GM21390 (cell line): ENCODE results near the gene XAGE2.

Experiments used
- ATAC-seq: cut with Tn5 transposase; IDR thresholded peaks from one replicate; pipeline ENCODE4 v1.9.1; 2021; ENCODE audit not compliant: unreplicated experiment

Gene XAGE2

DNA sequence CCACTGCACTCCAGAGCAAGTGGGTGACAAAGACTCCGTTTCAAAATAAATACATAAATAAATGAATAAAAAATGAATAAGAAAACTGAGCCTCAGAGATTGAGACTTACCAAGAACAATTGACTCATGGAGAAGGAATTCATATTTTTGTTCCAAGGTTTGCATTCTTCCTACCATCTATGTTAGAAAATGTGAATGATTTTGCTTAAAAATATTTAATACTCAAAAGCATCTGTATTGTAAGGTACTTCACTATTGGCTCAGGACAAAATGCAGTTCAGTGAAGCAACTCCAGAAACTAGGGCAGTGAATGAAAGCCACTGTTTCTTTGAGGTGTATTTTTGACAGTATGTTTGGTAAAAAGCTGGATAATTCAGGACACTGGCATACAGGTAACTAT lies 54.1 kb downstream of the XAGE2 start:
- no peak for ATAC-seq

DNA sequence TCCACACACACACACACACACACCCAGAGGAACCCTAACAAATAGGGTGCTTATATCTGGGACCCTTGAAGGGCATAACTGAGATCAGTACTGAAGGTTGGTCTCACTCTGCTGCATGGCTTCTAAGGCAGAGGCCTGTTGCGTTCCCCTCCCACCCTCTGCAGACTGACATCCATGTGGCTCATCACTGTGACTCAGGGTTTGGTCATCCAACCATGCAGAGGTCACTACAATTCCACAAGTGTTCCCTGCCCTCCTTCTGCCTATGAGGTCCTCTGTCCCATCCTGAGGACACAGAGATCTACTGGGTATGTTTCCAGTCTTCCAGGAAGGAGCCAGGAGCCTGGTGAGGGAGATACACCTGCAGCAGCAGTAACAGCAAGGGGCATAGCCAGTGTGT lies 55.8 kb downstream of the XAGE2 start:
- no peak for ATAC-seq
